ENCODE results near the gene FETUB.

DNA sequence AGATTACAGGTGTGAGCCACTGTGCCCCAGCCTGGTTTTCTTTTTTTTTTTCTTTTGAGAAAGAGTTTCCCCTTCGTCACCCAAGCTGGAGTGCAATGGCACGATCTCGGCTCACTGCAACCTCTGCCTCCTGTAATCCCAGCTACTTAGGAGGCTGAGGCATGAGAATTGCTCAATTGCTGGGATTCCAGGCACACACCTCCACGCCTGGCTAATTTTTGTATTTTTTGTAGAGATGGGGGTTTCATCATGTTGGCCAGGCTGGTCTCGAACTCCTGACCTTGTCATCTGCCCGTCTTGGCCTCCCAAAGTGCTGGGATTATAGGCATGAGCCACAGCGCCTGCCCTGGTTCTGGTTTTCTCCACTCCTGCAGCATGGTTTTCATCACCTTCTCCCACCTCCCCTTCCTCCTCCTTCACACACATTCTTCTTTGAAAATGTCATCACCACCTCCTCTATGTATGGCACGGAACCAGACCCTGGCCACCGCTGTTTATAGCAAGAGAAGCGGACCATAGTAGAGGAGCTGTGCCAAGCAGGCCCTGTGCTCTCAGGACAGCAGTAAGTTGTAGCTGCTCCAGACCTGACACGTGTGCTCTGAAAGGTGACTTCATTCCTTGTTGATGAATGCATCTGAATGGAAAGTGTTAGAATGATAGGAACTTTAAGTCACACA is 42.0 kb upstream of the FETUB start:
- TF ChIP-seq, protein P1, sequence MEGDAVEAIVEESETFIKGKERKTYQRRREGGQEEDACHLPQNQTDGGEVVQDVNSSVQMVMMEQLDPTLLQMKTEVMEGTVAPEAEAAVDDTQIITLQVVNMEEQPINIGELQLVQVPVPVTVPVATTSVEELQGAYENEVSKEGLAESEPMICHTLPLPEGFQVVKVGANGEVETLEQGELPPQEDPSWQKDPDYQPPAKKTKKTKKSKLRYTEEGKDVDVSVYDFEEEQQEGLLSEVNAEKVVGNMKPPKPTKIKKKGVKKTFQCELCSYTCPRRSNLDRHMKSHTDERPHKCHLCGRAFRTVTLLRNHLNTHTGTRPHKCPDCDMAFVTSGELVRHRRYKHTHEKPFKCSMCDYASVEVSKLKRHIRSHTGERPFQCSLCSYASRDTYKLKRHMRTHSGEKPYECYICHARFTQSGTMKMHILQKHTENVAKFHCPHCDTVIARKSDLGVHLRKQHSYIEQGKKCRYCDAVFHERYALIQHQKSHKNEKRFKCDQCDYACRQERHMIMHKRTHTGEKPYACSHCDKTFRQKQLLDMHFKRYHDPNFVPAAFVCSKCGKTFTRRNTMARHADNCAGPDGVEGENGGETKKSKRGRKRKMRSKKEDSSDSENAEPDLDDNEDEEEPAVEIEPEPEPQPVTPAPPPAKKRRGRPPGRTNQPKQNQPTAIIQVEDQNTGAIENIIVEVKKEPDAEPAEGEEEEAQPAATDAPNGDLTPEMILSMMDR (optimal IDR thresholded peaks at IDR 0.05 in 1 of 3, IDR thresholded peaks at IDR 0.05 in 1 of 3, conservative IDR thresholded peaks at IDR 0.05 in 1 of 3; ENCODE audit: extremely low read depth in 1 of 3, insufficient read depth in 2 of 3, low read length in 3 of 3) = no peak
- no peak for TF ChIP-seq EZH2 (IDR thresholded peaks at IDR 0.05; ENCODE audit: low read length)

Data from keratinocyte (primary cell).